ENCODE data around the gene PIGW. TPM values are rescaled to one million over a fixed set of nuclear protein-coding genes. Genes with fewer than 3 reads are reported as not detected.

PIGW gene
- total and polyA plus RNA-seq, 2 of the 8 experiments (the other 6 are each of a cell fraction or from before 2014, with no cell fraction given) = 12.1 to 28.9 TPM

DNA sequence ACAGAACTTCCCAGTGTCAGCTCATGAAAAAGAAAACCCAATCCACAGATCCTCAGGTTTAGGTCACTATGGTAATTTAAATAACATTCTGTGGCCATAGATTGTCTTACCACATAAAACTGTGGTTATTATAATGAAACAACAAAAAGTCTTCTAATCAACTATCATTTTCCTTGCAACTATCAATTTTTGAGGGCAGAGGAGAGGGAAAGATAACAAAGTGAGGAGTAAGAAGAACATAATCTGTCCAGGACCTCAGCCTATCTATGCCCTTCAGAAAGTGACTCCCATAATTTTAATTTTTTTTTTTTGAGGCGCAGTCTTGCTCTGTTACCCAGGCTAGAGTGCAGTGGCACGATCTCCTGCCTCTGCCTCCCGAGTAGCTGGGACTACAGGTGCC is 5.9 kb downstream of the PIGW start (continued):
- TF ChIP-seq, protein P1, sequence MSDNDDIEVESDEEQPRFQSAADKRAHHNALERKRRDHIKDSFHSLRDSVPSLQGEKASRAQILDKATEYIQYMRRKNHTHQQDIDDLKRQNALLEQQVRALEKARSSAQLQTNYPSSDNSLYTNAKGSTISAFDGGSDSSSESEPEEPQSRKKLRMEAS (IDR thresholded peaks at IDR 0.05) = no peak
- no peak for TF ChIP-seq KDM5A (IDR thresholded peaks at IDR 0.05; ENCODE audit: low read length)
- no peak for TF ChIP-seq SP1 (IDR thresholded peaks at IDR 0.05; ENCODE audit: low read depth, low read length)
- no peak for TF ChIP-seq RAD21 (IDR thresholded peaks at IDR 0.05 in 1 of 2, conservative IDR thresholded peaks at IDR 0.05 in 1 of 2; ENCODE audit: low read depth in 2 of 2, low read length in 2 of 2)
- TF ChIP-seq, protein P2, sequence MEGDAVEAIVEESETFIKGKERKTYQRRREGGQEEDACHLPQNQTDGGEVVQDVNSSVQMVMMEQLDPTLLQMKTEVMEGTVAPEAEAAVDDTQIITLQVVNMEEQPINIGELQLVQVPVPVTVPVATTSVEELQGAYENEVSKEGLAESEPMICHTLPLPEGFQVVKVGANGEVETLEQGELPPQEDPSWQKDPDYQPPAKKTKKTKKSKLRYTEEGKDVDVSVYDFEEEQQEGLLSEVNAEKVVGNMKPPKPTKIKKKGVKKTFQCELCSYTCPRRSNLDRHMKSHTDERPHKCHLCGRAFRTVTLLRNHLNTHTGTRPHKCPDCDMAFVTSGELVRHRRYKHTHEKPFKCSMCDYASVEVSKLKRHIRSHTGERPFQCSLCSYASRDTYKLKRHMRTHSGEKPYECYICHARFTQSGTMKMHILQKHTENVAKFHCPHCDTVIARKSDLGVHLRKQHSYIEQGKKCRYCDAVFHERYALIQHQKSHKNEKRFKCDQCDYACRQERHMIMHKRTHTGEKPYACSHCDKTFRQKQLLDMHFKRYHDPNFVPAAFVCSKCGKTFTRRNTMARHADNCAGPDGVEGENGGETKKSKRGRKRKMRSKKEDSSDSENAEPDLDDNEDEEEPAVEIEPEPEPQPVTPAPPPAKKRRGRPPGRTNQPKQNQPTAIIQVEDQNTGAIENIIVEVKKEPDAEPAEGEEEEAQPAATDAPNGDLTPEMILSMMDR (IDR thresholded peaks at IDR 0.05; ENCODE audit: control extremely low read depth in 1 of 3, insufficient read depth in 1 of 3, low read depth in 1 of 3, low read length in 3 of 3) = no peak
- TF ChIP-seq CBX8 (IDR thresholded peaks at IDR 0.05; ENCODE audit: borderline replicate concordance, low read depth, low read length) = no peak
- no peak for TF ChIP-seq CTBP2 (IDR thresholded peaks at IDR 0.05; ENCODE audit: borderline replicate concordance, insufficient read depth, insufficient read length, low read length)
- no peak for TF ChIP-seq FOSL1 (IDR thresholded peaks at IDR 0.05; ENCODE audit: insufficient read depth, low read depth, low read length)
- no peak for TF ChIP-seq HDAC2 (IDR thresholded peaks at IDR 0.05; ENCODE audit: borderline replicate concordance in 1 of 2, low read depth in 2 of 2, low read length in 2 of 2)

Data from H1 (cell line).